Neural cell (in vitro differentiated cells): ENCODE results near the gene AMH. TPM values are rescaled to one million over a fixed set of nuclear protein-coding genes. Genes with fewer than 3 reads are reported as not detected.

Experiments used
- H2AFZ ChIP-seq: fragments of 200-600, 300-800 bp; sonication (generic), shearing (Covaris generic); 2 replicates; pipeline ENCODE4 v1.6.0; 2014; ENCODE audit warnings: low read depth, mild to moderate bottlenecking, antibody characterized with exemption, low read length, moderate library complexity
- H3F3A ChIP-seq: fragments of 200-600 bp; shearing (Covaris generic); 2 replicates; pipeline ENCODE4 v1.6.1; 2016; ENCODE audit warnings: mild to moderate bottlenecking, moderate library complexity, mixed read lengths, antibody characterized with exemption, low read length; ENCODE audit not compliant: insufficient read depth, poor library complexity, severe bottlenecking
- H3K27ac ChIP-seq: fragments of 200-600, 300-800 bp; sonication (generic), shearing (Covaris generic); 2 replicates; pipeline ENCODE4 v1.5.1; 2014; ENCODE audit warnings: mild to moderate bottlenecking, low read length, moderate library complexity
- H3K27me3 ChIP-seq: fragments of 300-800, 200-600 bp; sonication (generic), shearing (Covaris generic); 2 replicates; pipeline ENCODE4 v1.6.0; 2014; ENCODE audit warnings: mild to moderate bottlenecking, low read depth, low read length, moderate library complexity; ENCODE audit not compliant: insufficient read depth
- H3K36me3 ChIP-seq: fragments of 300-800, 200-600 bp; sonication (generic), shearing (Covaris generic); 2 replicates; pipeline ENCODE4 v1.5.1; 2014; ENCODE audit warnings: mild to moderate bottlenecking, antibody characterized with exemption, low read length, moderate library complexity; ENCODE audit not compliant: insufficient read depth
- H3K4me2 ChIP-seq: fragments of 300-800, 200-600 bp; sonication (generic), shearing (Covaris generic); 2 replicates; pipeline ENCODE4 v1.6.0; 2014; ENCODE audit warnings: mild to moderate bottlenecking, low read length
- H3K4me3 ChIP-seq: fragments of 300-800, 200-600 bp; sonication (generic), shearing (Covaris generic); 2 replicates; pipeline ENCODE4 v1.5.1; 2014; ENCODE audit warnings: mild to moderate bottlenecking, low read length, moderate library complexity
- H3K79me2 ChIP-seq: fragments of 200-600 bp; shearing (Covaris generic); replicated peaks from 2 replicates; pipeline ENCODE4 v1.6.0; 2014; ENCODE audit warnings: mild to moderate bottlenecking, low read length, moderate library complexity; ENCODE audit not compliant: insufficient read depth
- H3K9ac ChIP-seq: fragments of 300-800, 200-600 bp; sonication (generic), shearing (Covaris generic); 2 replicates; pipeline ENCODE4 v1.6.1; 2016; ENCODE audit warnings: mild to moderate bottlenecking, low read length, mixed read lengths
- H3K9me2 ChIP-seq: fragments of 200-600 bp; shearing (Covaris generic); 2 replicates; pipeline ENCODE4 v1.6.1; 2016; ENCODE audit warnings: mild to moderate bottlenecking, low read length, mixed read lengths; ENCODE audit not compliant: insufficient read depth
- H3K9me3 ChIP-seq: fragments of 200-600, 300-800 bp; sonication (generic), shearing (Covaris generic); 2 replicates; pipeline ENCODE4 v1.6.1; 2016; ENCODE audit warnings: mild to moderate bottlenecking, mixed run types, low read length, moderate library complexity, mixed read lengths
- H4K20me1 ChIP-seq: fragments of 200-600 bp; shearing (Covaris generic); 2 replicates; pipeline ENCODE4 v1.6.1; 2016; ENCODE audit warnings: mild to moderate bottlenecking, mixed run types; ENCODE audit not compliant: insufficient read depth
- EP300 ChIP-seq: fragments of 450-650 bp; conservative IDR thresholded peaks from 2 replicates; pipeline ENCODE4 v1.6.1; 2014; ENCODE audit warnings: antibody characterized with exemption, mild to moderate bottlenecking, moderate library complexity; ENCODE audit not compliant: poor library complexity, severe bottlenecking
- EZH2 ChIP-seq: fragments of 200-600, 300-800 bp; shearing (Covaris generic), sonication (generic); IDR thresholded peaks from 2 replicates; pipeline ENCODE4 v1.6.1; 2014; ENCODE audit warnings: antibody characterized with exemption, low read length, borderline replicate concordance, mild to moderate bottlenecking; ENCODE audit not compliant: insufficient read depth, poor library complexity, severe bottlenecking
- MXI1 ChIP-seq: fragments of 450-650 bp; conservative IDR thresholded peaks from 2 replicates; pipeline ENCODE4 v1.6.1; 2014; ENCODE audit warnings: antibody characterized with exemption, mild to moderate bottlenecking; ENCODE audit not compliant: poor library complexity, severe bottlenecking
- POLR2AphosphoS5 ChIP-seq: IDR thresholded peaks from 2 replicates; pipeline ENCODE4 v1.6.1; 2012
- RAD21 ChIP-seq: fragments of 450-650 bp; conservative IDR thresholded peaks from 2 replicates; pipeline ENCODE4 v1.6.1; 2014; ENCODE audit warnings: antibody characterized with exemption, mild to moderate bottlenecking, moderate library complexity
- SMC3 ChIP-seq: fragments of 450-650 bp; conservative IDR thresholded peaks from 2 replicates; pipeline ENCODE4 v1.6.1; 2014; ENCODE audit warnings: antibody characterized with exemption, mild to moderate bottlenecking, moderate library complexity; ENCODE audit not compliant: poor library complexity
- TAF1 ChIP-seq: IDR thresholded peaks from 2 replicates; pipeline ENCODE4 v1.6.1; 2012; ENCODE audit warnings: low read depth
- polyA plus RNA-seq: library from polyadenylated mRNA; depleted of rRNA; stranded (reverse); fragments of >200 nt; gene quantifications from 2 replicates; pipeline ENCODE4 v1.2.3, GENCODE V29; 2014

The AMH gene
- polyA plus RNA-seq, 1 donor from 2014 or later, result 57.5 TPM

- no peaks in the 10 kb centered on the region for H3K9me3 ChIP-seq
- H3F3A ChIP-seq, result no peaks in the 10 kb centered on the region
- H3K4me3 ChIP-seq, result no peak overlapping the region
- no peak overlapping the region for H3K9ac ChIP-seq
- TF ChIP-seq EP300 (no peak), SMC3 (no peak), POLR2AphosphoS5 (no peak), RAD21 (no peak), TAF1 (no peak), EZH2 (no peak)
- peaks cover 19% of the 10 kb centered on the region for H3K79me2 ChIP-seq
- no peaks in the 10 kb centered on the region for H3K36me3 ChIP-seq
- H3K27ac ChIP-seq, result no peak overlapping the region
- no peaks in the 10 kb centered on the region for H3K27me3 ChIP-seq
- no peak overlapping the region for H3K4me2 ChIP-seq
- H4K20me1 ChIP-seq, result no peaks in the 10 kb centered on the region
- no peaks in the 10 kb centered on the region for H3K9me2 ChIP-seq
- no peak overlapping the region for H2AFZ ChIP-seq
Observed at GRCh38 chr19:2246014-2246620, 3.0 kb upstream of the AMH start.

GRCh38 chr19:2246801-2247361 is 2.2 kb upstream of the AMH start:
- Histone ChIP-seq H3K4me3 (no peak overlapping the region), H3K9me3 (no peaks in the 10 kb centered on the region), H4K20me1 (no peaks in the 10 kb centered on the region), H3K27me3 (no peaks in the 10 kb centered on the region), H3K9me2 (no peaks in the 10 kb centered on the region), H3K79me2 (peaks cover 11% of the 10 kb centered on the region), H3F3A (no peaks in the 10 kb centered on the region), H3K27ac (no peak overlapping the region), H2AFZ (no peak overlapping the region), H3K4me2 (no peak overlapping the region), H3K36me3 (no peaks in the 10 kb centered on the region), H3K9ac (no peak overlapping the region)
- TF ChIP-seq MXI1 (no peak), EZH2 (no peak), SMC3 (no peak), POLR2AphosphoS5 (no peak), EP300 (no peak)

- H3K9ac ChIP-seq, result no peak overlapping the region
- no peaks in the 10 kb centered on the region for H3K9me2 ChIP-seq
- no peaks in the 10 kb centered on the region for H3K36me3 ChIP-seq
- H3K27ac ChIP-seq, result no peak overlapping the region
- no peak overlapping the region for H3K4me3 ChIP-seq
- H3K79me2 ChIP-seq, result peaks cover 5% of the 10 kb centered on the region
- H3K4me2 ChIP-seq, result no peak overlapping the region
- no peaks in the 10 kb centered on the region for H3F3A ChIP-seq
- no peak for TF ChIP-seq EZH2
- H4K20me1 ChIP-seq, result no peaks in the 10 kb centered on the region
- H3K9me3 ChIP-seq, result no peaks in the 10 kb centered on the region
- peaks cover 2% of the 10 kb centered on the region for H3K27me3 ChIP-seq
- H2AFZ ChIP-seq, result no peak overlapping the region
Observed at GRCh38 chr19:2247433-2248101, 1.6 kb upstream of the AMH start.
